ENCODE results near the gene LRIT1.

- TF ChIP-seq EZH2 (IDR thresholded peaks at IDR 0.05; ENCODE audit: insufficient read depth, poor library complexity, severe bottlenecking) (no peak), EZH2phosphoT487 (IDR thresholded peaks at IDR 0.05; ENCODE audit: insufficient read depth, low read depth) (no peak)
Observed at GRCh38 chr10:84221916-84222315, 19.4 kb downstream of the LRIT1 start.

Data from GM23248 (cell line).